Heart right ventricle (tissue), 16 donors: ENCODE results near the gene FBXL19. TPM values are rescaled to one million over a fixed set of nuclear protein-coding genes. Genes with fewer than 3 reads are reported as not detected.

ENCODE experiments used
- ATAC-seq, 8 donors: fragments of 200-7000 bp; cut with Tn5 transposase; one replicate each; pipeline ENCODE4 v1.9.1; 2020; ENCODE audit warnings: mild to moderate bottlenecking in 8 of 8, moderate library complexity in 8 of 8, moderate number of reproducible peaks in 1 of 8
- DNase-seq, 2 donors: peaks; one replicate each; pipeline ENCODE4 v3.0.0-alpha.2; 2020
- H3K27ac ChIP-seq, 10 donors: fragments of 200-600 bp; sonication (generic) in 2 of 10; one replicate each; pipeline versions ENCODE4 v1.5.0 to v1.8.0; 2020 to 2022; ENCODE audit warnings: mild to moderate bottlenecking in 3 of 10
- H3K27me3 ChIP-seq, 7 donors: fragments of 200-600 bp; one replicate each; pipeline ENCODE4 v1.8.0; 2021 to 2022; ENCODE audit warnings: mild to moderate bottlenecking in 2 of 7
- H3K36me3 ChIP-seq, 9 donors: fragments of 200-600 bp; sonication (generic) in 1 of 9; one replicate each; pipeline versions ENCODE4 v1.5.0 to v1.8.0; 2020 to 2022; ENCODE audit warnings: mild to moderate bottlenecking in 2 of 9
- H3K4me1 ChIP-seq, 9 donors: fragments of 200-600 bp; sonication (generic) in 1 of 9; one replicate each; pipeline versions ENCODE4 v1.5.0 to v1.8.0; 2020 to 2022; ENCODE audit warnings: mild to moderate bottlenecking in 4 of 9
- H3K4me3 ChIP-seq, 10 donors: fragments of 200-600 bp; sonication (generic) in 2 of 10; one replicate each; pipeline versions ENCODE4 v1.5.0 to v1.8.0; 2020 to 2022; ENCODE audit warnings: mild to moderate bottlenecking in 7 of 10, moderate library complexity in 2 of 10
- H3K9me3 ChIP-seq, 11 donors: fragments of 200-600 bp in 10 of 11; sonication (generic) in 2 of 11; one replicate each; pipeline versions ENCODE4 v1.5.0 to v1.8.0; 2013 to 2022; ENCODE audit warnings: mild to moderate bottlenecking in 2 of 11, control low read depth in 1 of 11, moderate library complexity in 1 of 11
- CTCF ChIP-seq, 9 donors: fragments of 200-600 bp; sonication (generic) in 2 of 9; IDR thresholded peaks; one replicate each; pipeline versions ENCODE4 v1.5.0 to v1.8.0; 2021 to 2022; ENCODE audit warnings: antibody characterized with exemption in 9 of 9, mild to moderate bottlenecking in 5 of 9, moderate library complexity in 1 of 9
- WGBS, 2 donors: extraction: QIAGEN DNeasy Blood & Tissue Kit; methylation state at CpG; one replicate each; pipeline ENCODE4 v1.1.7; 2013; ENCODE audit warnings: inconsistent platforms in 1 of 2; 5-methylcytosine and 5-hydroxymethylcytosine counted together
- intact Hi-C, 10 donors: fragments of 100-400 bp; cut with DNase I; formaldehyde crosslinking; loops; one replicate each; pipeline versions ENCODE4 v1.11.1 to v1.14.2; 2022
- polyA plus RNA-seq, 2 donors: library from polyadenylated mRNA; stranded (reverse); fragments of 200-250 nt; gene quantifications; one replicate each; pipeline ENCODE4 v1.2.3, GENCODE V29; 2013
- total RNA-seq, 10 donors: library from RNA; stranded (reverse); fragmentation: NEBNext Ultra II Directional in 3 of 10; extraction: Animal tissue kit (Norgen Biotek cat#: 25700) in 3 of 10; gene quantifications; one replicate each; pipeline versions ENCODE4 v1.2.1 to v1.2.4, GENCODE V29; 2021 to 2023
- donor health status: Arrhythmogenic right ventricular cardiomyopathy.
- donor health status: ischemic (EF 13 %, LVEDD 7.1; RV severe dilation, severe dysfunction).
- donor health status: healthy with polysubstance abuse.
- donor health status: DM: no; HTN: yes; CAD: no.
- donor health status: DM: no; HTN: no; CAD: no.
- donor health status: ischemic (EF 25% LVEDD 6.9; RV normal size, moderate dysfunction).
- donor health status: ischemic (EF 25% LVEDD 5.7; RV mildly dilated, moderate dysfunction).
- donor health status: healthy.
- donor health status: DM: yes; HTN: yes; CAD: no.
- donor health status: Ischemic cardiomyopathy.
- donor health status: ischemic (EF 35%, LVEDD 5.7; RV mildly dilated, moderate dysfunction).
- donor health status: nonischemic (EF 11% LVEDD 7.7; RV severe dilation, severe dysfunction).
- donor health status: DM: yes; HTN: yes; CAD: no.
- donor health status: PGD.
- donor health status: ischemic (EF 29% LVEDD 5.4; RV normal size, mild dysfunction).
- donor health status: nonischemic (EF 23%, LVEDD 6.1; RV moderate dilation, normal function).

Gene FBXL19
- total and polyA plus RNA-seq, 12 donors = 4.1 to 14.1 (median 5.8) TPM

DNA sequence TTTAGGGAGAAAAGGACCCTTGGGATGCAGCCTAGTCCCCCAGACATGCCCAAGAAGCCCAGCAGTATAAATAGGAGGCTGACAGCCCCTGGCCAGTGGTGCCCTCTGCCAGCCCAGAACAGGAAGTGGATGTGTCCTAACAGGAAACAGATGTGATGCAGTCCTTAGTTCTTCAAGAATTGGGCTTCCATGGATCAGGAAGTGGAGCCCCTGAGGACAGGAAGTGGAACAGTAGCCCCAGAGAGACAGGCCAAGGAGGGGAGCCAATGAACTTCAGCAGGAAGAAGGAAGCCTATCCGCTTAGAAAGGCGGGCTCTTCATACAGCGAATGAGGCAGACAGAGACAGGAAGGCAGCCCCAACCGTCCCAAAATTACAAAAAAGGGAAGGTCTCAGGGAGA, 19.8 kb upstream of the FBXL19 start:
- peak overlapping the region in 2 of 10 donors; percentile 1 to 2 for H3K4me3 ChIP-seq
- peaks cover 0 to 43% (median 31%) of the 10 kb centered on the region in 9 donors for H3K4me1 ChIP-seq
- DNase-seq (peak in 1 of 2 donors; percentile 63), ATAC-seq (peak; percentile 10 to 77 (median 62))
- no peak for TF ChIP-seq CTCF (IDR thresholded peaks at IDR 0.05)
- intact Hi-C loops = loop anchor here in 8 of 10 donors (2.0 to 10.0 kb wide), 4 partner anchors 56 to 61 kb away; no protein-coding TSS in a partner anchor
- no peaks in the 10 kb centered on the region for H3K27me3 ChIP-seq
- H3K27ac ChIP-seq = peak overlapping the region; percentile 2 to 96 (median 94)
- WGBS, 2 donors = 47 to 63% methylated on average over 4 of the region's 4 CpGs
- no peaks in the 10 kb centered on the region for H3K9me3 ChIP-seq
- H3K36me3 ChIP-seq = no peaks in the 10 kb centered on the region

- peak overlapping the region; percentile 2 to 96 (median 94) for H3K27ac ChIP-seq
- TF ChIP-seq CTCF (IDR thresholded peaks at IDR 0.05) = no peak
- H3K27me3 ChIP-seq = no peaks in the 10 kb centered on the region
- peak overlapping the region in 2 of 10 donors; percentile 1 to 2 for H3K4me3 ChIP-seq
- no peaks in the 10 kb centered on the region for H3K36me3 ChIP-seq
- intact Hi-C loops = loop anchor here in 7 of 10 donors (5.0 to 10.0 kb wide), 3 partner anchors 57 to 62 kb away; no protein-coding TSS in a partner anchor
- DNase-seq = no peak
- ATAC-seq = no peak
- peaks cover 0 to 43% (median 31%) of the 10 kb centered on the region in 9 donors for H3K4me1 ChIP-seq
- H3K9me3 ChIP-seq = no peaks in the 10 kb centered on the region
- 85 to 86% methylated on average over 19 of the region's 19 CpGs for WGBS, 2 donors
Measured at GRCh38 chr16:30904114-30904780, 19.1 kb upstream of the FBXL19 start.

- no peaks in the 10 kb centered on the region for H3K9me3 ChIP-seq
- TF ChIP-seq CTCF (IDR thresholded peaks at IDR 0.05) = no peak
- H3K27me3 ChIP-seq = no peaks in the 10 kb centered on the region
- H3K4me1 ChIP-seq = peaks cover 0 to 28% (median 20%) of the 10 kb centered on the region in 9 donors
- 91 to 95% methylated on average over 4 of the region's 4 CpGs for WGBS, 2 donors
- no peak overlapping the region for H3K4me3 ChIP-seq
- intact Hi-C loops = loop anchor here in 1 of 10 donors (10.0 kb wide), 1 partner anchor 62 kb away; no protein-coding TSS in a partner anchor
- ATAC-seq = no peak
- H3K27ac ChIP-seq = no peak overlapping the region
- H3K36me3 ChIP-seq = no peaks in the 10 kb centered on the region
- no peak for DNase-seq
Measured at GRCh38 chr16:30907064-30907463, 16.3 kb upstream of the FBXL19 start.

DNA sequence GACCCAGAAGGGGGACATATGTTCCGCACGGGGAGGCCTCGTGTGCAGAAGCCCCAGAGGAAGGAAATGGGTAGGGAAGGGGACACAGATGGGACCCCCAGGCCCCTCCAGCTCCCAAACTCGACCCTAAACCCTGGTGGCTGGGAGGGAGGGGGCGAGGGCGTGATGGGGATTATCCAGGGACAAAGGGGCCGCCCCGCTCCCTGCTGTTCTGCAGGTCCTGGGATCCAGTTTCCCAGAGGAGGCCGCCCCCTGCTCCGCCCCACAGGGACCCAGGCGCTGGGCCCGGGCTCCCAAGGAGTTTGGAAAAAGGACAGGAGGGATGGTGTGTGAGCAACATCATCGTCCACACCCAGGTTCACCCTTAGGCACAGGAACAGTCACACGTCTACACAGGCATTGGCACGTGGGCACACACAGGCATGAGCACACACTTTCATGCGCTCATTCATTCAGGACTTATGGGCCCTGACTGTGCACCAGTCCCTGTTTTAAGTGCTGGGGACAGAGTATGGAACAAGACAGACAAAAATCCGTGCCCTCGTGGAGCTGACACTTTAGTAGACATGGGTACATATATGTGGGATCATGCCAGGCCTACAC, 12.8 kb upstream of the FBXL19 start:
- H3K4me1 ChIP-seq = no peaks in the 10 kb centered on the region
- intact Hi-C loops = loop anchor here in 1 of 10 donors (5.0 kb wide), 1 partner anchor 63 kb away; no protein-coding TSS in a partner anchor
- no peak for ATAC-seq
- no peak overlapping the region for H3K4me3 ChIP-seq
- 73% methylated on average over 18 of the region's 18 CpGs for WGBS, 2 donors
- no peak overlapping the region for H3K27ac ChIP-seq
- H3K27me3 ChIP-seq = no peaks in the 10 kb centered on the region
- H3K36me3 ChIP-seq = no peaks in the 10 kb centered on the region
- TF ChIP-seq CTCF (IDR thresholded peaks at IDR 0.05) = no peak
- no peaks in the 10 kb centered on the region for H3K9me3 ChIP-seq
- no peak for DNase-seq
